Measurements from ENCODE around the gene EDDM3A.

- TF ChIP-seq SUZ12 (IDR thresholded peaks at IDR 0.05; ENCODE audit: extremely low read depth, insufficient read depth, insufficient read length): no peak
- no peak for TF ChIP-seq ZNF274 (IDR thresholded peaks at IDR 0.05; ENCODE audit: low read depth, low read length)
- no peak for TF ChIP-seq YY1 (IDR thresholded peaks at IDR 0.05; ENCODE audit: insufficient read depth, insufficient read length)
Observed at GRCh38 chr14:20698934-20699333, 46.8 kb upstream of the EDDM3A start.

Data from NT2/D1 (cell line).